GM19452 (cell line): ENCODE data around the gene CSNK1A1.
"Not testable (repeated sequence)": the region's sequence is repeated elsewhere in the genome, so short reads cannot be mapped to it uniquely, and the experiment has no call there.

ENCODE experiments used
- ATAC-seq: cut with Tn5 transposase; IDR thresholded peaks from one replicate; pipeline ENCODE4 v1.9.1; 2021; ENCODE audit not compliant: unreplicated experiment

Gene CSNK1A1

DNA sequence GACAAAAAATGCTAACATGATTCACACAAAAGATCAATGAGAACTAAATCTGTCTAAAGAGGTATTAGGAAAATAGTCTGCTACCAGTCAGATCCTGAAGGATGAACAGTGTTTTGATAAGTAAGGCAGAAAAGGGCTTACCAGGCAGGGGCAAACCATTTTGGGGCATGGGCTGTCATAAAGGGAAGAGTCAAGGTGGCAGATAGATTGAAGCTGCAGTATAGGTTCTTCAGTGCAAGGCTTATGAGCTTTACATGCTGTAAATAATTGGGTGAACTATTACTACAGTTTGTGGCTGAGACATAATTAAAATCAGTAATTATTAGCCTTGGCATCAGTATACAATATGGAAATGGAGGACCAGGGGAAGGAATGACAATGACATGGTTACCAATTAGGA lies 21.8 kb downstream of the CSNK1A1 start:
- ATAC-seq = no peak

DNA sequence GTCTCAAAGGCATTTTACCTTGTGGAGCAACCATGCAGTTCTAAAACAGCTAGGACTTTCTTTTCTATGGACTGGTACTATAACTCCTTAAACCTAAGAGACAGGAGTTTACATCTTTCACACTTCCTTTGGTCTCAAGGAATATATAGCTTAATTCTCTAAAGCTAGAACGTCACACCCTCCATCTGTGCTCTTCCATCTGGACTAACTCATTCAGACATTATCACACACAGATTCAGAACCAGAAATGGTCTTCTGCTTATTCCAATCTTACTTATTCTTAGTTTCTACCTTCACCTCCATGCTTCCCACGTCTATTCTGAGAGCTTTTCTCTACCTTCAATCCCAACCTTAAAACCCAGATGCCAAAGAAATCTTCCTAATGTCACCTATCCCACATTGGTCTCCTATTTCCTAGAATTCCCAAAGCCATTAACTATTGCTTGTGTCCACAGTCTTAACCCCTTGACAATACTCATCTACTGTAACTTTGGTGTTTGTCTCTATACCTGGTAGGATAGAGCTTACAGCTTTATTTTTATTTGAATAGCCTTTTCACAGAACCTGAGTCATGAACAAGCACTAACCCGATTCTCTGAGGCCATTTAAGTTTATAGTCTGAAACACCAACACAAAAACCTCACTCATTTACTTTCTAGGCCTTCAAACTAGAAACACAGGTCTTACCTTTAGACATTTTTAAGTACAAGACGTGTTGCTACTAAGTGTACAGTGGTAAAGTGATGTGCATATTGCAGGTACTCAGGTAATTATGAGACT lies 22.8 kb downstream of the CSNK1A1 start:
- ATAC-seq = no peak

DNA sequence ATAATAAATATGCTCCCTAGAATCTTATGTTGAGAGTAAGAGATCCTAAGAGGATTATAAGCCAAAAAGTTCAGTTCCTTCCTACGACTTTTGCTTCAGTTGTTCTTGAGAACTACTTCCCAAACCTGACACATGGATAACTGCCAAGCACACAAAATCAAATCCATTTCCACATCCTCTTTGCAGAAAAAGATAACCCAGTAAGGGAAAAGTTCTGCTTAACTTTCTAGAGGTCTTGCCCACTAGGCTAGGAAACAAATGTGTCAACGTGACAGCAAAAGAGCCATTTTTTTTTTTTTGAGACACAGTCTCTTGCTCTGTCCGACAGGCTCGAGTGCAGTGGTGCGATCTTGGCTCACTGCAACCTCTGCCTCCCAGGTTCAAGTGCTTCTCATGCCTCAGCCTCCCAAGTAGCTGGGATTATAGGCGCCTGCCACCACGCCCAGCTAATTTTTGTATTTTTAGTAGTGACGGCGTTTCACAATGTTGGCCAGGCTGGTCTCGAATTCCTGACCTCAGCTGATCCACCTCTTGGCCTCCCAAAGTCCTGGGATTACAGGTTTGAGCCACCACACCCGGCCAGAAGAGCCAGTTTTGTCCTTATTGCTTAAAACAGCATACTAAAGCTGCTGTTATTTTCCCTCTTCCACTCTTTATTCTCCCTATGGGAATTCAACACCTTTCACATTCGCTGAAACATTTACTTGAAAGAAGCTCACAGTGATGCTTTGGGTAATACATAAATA lies 24.2 kb downstream of the CSNK1A1 start:
- ATAC-seq = no peak

DNA sequence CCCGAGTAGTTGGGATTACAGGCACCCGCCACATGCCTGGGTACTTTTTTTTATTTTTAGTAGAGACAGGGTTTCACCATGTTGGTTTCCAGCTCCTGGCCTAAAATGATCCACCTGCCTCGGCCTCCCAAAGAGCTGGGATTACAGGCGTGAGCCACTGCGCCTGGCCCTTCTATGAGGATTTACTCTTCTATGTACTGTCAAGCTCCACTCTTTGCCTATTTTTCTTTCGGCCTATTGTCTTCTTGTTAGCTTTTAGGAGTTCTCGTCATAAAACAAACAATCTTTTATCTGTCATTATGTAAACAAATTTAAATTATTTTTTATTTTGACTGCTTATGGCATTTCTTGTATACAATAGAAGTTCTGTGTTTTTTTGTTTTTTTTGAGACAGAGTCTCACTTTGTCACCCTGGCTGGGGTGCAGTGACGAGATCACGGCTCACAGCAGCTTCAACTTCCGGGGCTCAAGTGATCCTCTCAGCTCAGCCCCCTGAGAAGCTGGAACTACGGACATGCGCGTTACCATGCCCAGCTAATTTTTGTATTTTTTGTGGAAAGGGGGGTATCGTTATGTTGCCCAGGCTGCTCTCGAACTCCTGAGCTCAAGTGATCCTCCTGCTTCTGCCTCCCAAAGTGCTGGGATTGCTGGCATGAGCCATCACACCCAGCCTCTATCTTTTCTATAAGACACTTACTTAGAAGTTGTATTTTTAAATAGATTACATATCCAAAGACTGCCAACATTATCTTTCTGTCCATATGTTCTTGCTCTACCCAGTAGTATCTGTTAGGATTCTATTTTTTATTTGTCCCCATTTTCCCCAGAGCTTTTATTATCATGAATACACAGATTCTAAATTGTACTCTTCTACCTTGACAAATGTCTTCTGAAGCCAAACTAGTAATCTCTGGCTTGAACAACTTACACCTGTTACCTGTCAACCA lies 29.2 kb downstream of the CSNK1A1 start:
- ATAC-seq = no peak

DNA sequence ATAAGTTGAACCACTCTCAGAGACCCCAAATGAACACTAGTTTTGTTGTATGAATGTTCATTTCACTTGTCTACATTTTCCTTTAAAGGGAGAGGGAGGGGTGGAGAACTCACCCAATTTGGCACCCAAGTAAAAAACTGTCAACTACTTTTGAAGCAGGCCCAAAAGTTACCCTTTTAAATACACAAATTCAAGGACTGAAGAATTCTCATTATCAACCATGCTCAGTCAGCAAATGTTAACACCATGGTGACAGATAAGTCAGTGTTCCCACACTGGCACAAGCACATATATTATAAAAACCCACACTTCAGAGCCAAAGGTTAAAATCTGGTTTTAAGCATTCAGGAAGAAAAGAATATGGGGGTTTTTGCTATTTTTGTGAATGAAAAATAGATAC lies 31.6 kb downstream of the CSNK1A1 start:
- no peak for ATAC-seq

DNA sequence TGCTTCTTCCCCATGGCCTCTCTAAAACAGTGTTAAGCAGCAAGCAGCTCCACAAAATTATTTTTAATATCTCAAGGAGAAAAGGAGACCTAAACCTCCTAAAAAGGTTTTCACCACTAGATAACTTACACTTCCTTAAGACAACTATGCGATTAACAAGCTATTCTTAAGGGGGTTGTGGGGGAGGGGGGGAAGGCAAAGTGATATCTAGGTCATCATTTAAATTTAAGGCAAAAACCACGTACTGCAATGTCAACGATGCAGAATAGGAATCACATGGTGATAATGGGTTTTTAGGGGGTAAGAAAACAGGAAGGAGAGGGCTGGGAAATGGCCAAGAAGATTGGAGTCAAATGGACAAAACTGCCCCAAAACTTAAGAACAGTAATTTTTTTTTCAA lies 32.6 kb downstream of the CSNK1A1 start:
- no peak for ATAC-seq

DNA sequence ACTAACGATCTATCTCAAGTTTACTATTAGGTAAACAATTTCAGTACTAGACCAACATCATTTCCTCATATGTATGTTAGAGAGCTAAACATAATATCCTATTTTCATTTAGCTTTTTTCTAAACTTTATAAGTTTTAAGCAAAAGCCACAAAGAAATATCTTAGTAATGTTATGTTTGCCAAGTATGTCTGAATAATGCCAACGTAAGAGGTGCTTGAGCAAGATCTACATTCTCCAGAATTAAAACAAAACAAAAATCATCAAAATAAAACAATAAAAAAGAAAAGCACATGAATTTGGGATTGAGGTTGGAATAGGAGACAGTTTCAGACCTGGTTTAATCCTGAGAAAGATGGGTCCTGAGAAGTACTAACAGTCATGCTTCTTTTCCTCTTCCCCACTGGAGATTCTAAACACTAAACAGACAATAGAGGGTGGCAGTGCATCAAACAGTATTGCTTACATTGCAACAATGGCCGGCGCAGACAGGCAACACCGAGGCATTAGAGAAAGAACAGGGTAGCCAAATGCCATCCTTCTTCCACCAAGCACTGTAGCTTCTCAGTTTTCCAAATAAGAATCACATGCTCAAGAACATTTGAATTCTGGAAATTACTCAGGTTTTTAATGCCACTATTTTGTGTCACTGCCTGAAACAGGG lies 33.6 kb downstream of the CSNK1A1 start:
- ATAC-seq = no peak

DNA sequence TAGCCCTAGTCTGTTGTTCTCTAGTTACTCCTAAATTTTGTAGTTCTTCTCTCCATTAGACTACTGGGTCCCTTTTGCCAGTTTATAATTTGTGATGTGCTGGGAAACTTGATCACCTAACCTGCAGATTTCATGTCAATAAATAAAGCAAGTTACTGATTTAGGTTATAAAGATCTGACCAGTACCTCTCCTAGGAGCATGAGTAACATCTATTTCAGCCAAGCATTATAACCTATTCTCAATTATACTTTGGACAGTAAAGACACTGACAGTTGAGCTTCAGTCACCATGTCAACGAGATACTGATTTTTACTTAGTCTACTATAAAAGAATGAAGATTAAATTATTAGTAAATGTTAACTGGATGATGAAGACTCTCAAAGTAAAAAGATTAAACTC lies 36.7 kb downstream of the CSNK1A1 start:
- no peak for ATAC-seq

DNA sequence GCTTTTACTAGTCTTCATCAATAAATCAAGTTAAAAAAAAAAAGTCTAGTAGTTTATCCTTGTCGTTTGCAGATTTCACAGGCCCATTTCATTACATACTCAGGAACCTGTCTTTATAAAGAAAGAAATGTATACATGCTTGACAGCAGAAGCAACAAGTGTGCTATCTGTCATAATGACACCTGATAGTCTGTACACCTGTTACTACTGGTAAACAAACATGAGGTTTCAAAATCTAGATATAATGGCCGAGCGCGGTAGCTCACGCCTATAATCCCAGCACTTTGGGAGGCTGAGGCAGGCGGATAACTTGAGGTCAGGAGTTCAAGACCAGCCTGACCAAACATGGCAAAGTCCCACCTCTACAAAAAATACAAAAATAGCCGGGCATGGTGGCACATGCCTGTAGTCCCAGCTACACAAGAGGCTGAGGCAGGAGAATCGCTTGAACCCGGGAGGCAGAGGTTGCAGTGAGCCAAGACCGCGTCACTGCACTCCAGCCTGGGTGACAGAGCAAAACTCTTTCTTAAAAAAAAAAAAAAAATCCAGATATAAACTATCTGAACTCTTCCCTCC lies 37.8 kb downstream of the CSNK1A1 start:
- ATAC-seq = not testable (repeated sequence)

DNA sequence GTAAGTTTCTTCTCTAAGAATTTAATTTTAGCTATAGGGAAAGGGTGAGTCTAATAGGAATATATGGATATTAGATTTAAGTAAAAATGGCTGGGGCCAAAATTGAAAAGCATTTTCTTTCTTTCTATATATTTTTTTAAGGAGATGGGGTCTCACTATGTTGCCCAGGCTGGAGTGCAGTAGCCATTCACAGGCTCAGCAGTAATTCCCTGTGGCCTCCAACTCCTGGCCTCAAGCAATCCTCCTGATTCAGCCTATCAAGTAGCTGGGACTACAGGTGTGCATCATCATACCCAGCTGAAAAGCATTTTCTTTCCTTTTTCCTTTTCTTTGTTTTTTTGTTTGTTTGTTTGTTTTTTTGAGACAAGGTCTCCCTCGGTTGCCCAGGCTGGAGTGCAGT lies 41.1 kb downstream of the CSNK1A1 start:
- ATAC-seq = no peak

DNA sequence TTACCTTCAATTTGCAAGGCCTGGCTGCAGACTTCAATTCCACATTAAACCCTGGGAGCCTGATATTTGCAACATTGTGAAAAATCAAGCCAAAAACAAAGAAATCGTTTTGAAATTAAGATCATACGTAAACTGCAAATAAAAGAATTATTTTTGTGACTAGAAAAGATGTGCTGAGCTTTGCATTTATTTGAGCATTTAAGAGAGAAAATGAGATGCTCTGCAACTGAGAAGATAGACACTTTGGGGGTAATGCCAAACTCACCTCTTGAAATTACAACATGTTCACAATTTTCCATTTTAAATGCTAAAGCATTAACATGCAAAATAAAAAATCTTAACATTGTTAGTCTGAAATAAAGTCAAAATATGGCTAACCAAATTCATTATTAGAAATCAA lies 46.6 kb downstream of the CSNK1A1 start:
- ATAC-seq = no peak

DNA sequence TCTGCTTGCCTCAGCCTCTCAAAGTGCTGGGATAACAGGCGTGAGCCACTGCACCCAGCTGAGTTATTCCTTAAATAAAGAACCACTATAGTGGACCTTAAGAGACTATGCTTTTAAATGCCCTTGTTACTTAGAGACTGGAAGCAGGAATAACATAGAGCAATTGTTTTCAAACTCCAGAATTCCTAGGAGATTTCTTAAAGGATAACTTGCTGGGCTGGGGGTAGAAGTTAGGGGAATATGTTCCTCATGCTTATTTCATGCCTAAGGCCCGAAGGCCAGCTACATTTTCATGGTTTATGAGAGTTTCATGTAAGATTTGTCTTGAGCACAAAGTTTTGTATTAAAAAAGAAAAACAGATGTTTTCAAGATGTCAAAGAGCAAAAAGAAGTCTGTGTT lies 48.2 kb downstream of the CSNK1A1 start:
- no peak for ATAC-seq

DNA sequence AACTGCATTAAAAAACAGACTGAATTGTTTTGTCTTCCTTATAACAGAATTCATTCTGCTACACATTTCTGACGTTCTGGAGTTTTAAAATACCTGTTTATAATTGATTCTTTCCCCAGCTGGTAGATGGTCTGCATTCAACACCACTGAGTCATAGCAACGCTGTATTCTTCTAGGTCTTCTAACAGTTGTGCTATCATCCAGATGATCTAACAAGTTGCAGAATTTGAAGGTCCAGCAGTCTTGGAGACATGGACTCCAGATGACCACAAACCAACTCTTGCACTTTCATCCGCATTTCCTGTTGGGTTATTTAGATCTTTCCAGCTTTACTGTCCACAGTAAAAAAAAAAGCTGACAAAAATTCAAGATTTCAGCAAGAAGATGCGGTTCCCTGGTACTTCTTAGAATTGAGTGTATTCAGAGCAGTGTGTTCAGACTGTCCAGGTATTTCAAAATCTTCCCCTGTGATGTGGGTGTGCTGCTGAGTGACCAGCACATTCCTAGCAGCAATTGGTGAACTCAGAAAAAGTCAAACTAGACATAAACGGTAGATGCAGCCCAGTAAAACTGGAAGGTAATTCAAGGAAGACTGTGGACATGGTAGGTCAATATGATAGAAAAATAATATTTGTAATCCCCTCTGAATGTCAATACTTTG lies 50.2 kb downstream of the CSNK1A1 start:
- ATAC-seq = no peak

DNA sequence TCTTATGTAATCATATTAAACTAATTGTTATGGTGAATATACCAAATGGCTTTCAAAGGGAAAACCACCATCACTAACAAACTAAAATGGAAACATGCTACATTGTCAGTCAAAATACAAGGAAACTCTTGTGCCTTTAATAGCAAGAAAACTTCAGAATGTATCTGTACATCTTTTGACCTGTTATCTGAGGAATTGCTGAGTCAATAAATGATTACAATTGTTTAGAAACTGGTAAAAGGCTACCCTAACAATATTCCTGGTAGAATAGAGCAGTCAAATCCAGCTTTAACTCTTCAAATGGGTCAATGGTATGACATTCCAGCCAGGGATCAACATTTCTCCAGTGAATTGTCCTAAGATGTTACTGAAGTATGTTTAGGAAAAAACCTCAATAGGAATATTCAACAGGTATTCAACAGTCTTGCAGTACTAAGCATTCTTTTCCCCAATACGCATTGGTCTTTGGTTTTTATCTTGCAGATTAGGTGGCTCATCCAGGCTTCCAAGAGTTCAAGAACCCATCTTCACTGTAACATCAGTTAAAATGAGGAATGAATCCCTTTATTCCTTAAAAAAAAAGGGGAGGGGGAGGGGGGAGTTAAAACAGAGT lies 52.4 kb downstream of the CSNK1A1 start:
- no peak for ATAC-seq

DNA sequence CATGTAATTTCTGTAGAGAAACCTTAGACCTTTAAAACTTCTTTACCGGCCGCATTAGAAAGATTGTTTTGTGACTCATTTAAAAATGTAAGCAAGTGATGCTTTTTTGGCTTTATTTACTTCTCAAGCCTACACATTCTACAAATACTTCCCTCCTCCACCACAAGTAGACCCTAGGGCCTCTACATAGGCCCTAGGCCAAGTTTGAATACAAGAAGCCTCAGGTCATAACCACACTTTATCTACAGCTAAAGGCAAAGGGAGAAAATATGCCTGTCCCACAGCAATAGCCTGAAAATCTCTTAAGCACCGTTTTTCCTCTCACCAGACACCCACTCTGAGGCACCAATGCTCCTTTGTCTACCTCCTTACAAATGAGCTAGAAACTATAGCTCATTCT lies 53.9 kb downstream of the CSNK1A1 start:
- ATAC-seq = no peak

DNA sequence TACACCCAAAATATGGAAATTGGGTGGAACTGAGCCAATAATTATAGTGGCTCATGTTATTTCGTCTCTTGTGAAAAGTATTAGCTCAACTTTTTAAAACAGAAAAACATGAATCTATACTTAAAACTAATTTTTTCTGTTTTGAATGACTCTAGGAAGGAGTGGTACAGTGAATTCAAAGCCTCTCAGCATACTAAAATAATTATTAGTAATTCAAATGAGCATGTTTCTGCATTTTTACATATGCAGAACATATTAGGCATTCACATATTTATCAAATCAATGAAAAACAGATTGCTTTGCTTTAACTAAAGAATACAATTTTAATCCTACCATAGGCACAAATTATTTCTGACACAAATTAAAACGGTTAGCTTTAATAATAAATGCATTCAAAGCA lies 54.3 kb downstream of the CSNK1A1 start:
- no peak for ATAC-seq

DNA sequence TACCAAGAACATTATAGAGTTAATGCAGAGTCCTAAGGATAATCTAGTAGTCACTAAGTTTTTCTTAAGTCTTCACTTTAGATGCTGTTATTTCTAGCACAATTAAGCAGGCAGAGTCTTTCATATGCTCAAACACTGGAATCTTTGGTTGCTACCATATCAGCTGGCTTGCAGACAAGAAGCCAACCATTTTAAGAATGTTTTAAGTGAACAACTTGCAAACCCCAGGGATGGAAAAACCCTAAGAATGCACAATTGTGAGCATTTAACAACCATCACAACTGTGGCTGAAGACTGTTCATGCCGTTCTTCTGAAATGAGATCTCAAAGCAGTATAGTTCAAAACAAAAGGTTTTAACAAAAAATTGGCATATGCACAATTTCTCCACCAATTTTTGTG lies 55.1 kb downstream of the CSNK1A1 start:
- no peak for ATAC-seq

DNA sequence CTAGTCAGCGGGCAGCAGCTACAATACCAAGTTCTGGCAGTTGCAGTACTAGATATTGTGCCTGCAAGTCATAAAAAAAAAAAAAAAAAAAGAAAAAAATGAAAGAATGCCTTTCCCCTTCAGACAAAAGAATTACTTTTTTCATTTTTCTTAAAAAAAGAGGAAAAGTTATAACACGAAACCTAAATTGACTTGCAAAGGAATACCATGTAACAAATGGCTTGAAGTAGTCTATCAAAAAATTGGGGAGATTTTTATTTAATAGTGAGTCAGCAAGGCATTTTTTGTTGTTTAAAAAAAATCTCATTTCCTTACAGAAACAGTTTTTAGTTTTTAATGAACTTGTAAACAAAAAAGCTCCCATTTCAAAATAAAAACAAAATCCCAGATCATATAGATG lies 55.6 kb downstream of the CSNK1A1 start:
- no peak for ATAC-seq

DNA sequence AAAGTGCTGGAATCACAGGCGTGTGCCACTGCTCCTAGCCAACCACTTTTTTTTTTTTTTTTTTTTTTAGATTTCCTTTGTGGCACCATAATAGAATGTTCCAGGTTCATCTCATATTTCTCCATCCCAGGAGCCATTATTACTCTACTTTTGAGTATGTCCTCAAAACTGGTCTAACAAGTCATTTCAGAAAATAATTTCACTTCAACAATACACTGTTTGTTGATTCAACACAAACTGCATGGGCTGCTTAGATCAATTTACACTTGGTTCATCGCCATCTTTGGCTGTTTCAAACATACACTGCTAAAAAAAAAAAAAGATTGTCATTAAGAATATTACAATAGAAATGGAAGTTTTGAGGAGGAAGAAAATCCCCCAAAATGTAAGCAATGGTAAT lies 57.9 kb downstream of the CSNK1A1 start:
- ATAC-seq = no peak

DNA sequence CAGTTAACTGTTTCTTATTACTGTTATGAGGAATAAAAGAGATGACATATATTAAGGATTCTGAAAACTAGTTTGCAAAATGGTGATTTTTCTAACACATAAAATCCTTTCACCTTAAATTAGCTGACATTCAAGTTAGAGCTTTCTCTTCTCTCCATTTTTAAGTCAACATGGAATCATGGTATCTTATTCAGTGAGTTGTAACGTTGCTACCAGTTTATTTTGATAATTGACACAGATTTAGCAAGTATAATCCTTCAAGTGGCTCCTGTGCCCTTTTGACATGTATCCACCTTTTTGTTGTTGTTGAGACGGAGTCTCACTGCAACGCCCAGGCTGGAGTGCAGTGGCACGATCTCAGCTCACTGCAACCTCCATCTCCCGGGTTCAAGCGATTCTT lies 58.5 kb downstream of the CSNK1A1 start:
- ATAC-seq = no peak
